ENCODE measurements around the gene STAT1.

- TF ChIP-seq CTCF (IDR thresholded peaks at IDR 0.05), result no peak
- no peak for TF ChIP-seq POLR2A (IDR thresholded peaks at IDR 0.05)
Measured at GRCh38 chr2:190922376-190922775, 91.6 kb downstream of the STAT1 start.
